HepG2 (cell line): ENCODE data around the gene SLC25A18. TPM values are rescaled to one million over a fixed set of nuclear protein-coding genes. Genes with fewer than 3 reads are reported as not detected.

Experiments used
- CENPX ChIP-seq: sonication (generic); formaldehyde crosslinking; IDR thresholded peaks from 2 replicates; pipeline ENCODE4 v1.9.0; 2021; ENCODE audit warnings: mild to moderate bottlenecking, missing genetic modification reagents, moderate library complexity
- FUBP1 ChIP-seq: sonication (generic); formaldehyde crosslinking; IDR thresholded peaks from 2 replicates; pipeline ENCODE4 v1.5.1; 2020; ENCODE audit warnings: missing genetic modification reagents, mild to moderate bottlenecking, borderline replicate concordance
- HIC2 ChIP-seq: sonication (generic); formaldehyde crosslinking; IDR thresholded peaks from 2 replicates; pipeline ENCODE4 v1.9.0; 2022; ENCODE audit warnings: low read depth, missing genetic modification reagents
- MLLT10 ChIP-seq: sonication (generic); formaldehyde crosslinking; IDR thresholded peaks from 2 replicates; pipeline ENCODE4 v1.4.0; 2020; ENCODE audit warnings: missing genetic modification reagents
- NFYC ChIP-seq: IDR thresholded peaks from 2 replicates; pipeline ENCODE4 v1.6.1; 2016; ENCODE audit warnings: missing genetic modification reagents, missing compliant biosample characterization
- PLRG1 ChIP-seq: fragments of 450-650 bp; conservative IDR thresholded peaks from 2 replicates; pipeline ENCODE4 v1.6.1; 2016
- POLR2AphosphoS5 ChIP-seq: IDR thresholded peaks from 2 replicates; pipeline ENCODE4 v1.6.1; 2012; ENCODE audit warnings: low read depth, low read length
- SKI ChIP-seq: fragments of 450-650 bp; IDR thresholded peaks from one replicate; pipeline ENCODE4 v1.6.1; 2018; ENCODE audit warnings: mild to moderate bottlenecking; ENCODE audit not compliant: partially characterized antibody
- SP1 ChIP-seq, 2 experiments: fragments of 450-650 bp in 1 of 2; sonication (generic) in 1 of 2; formaldehyde crosslinking in 1 of 2; IDR thresholded peaks; 2 replicates each; pipeline versions ENCODE4 v1.4.0 to v1.6.1; 2016 to 2020; ENCODE audit warnings: missing genetic modification reagents in 1 of 2
- TAF15 ChIP-seq: fragments of 200-400 bp; formaldehyde crosslinking; IDR thresholded peaks from one replicate; pipeline ENCODE4 v1.6.1; 2018; ENCODE audit warnings: mild to moderate bottlenecking, low read depth, low read length; ENCODE audit not compliant: poor library complexity, severe bottlenecking
- YY1 ChIP-seq: IDR thresholded peaks from 2 replicates; pipeline ENCODE4 v1.6.1; 2011; ENCODE audit warnings: low read length, low read depth, moderate library complexity, mild to moderate bottlenecking; ENCODE audit not compliant: insufficient read depth, insufficient replicate concordance
- ZBTB4 ChIP-seq: sonication (generic); formaldehyde crosslinking; IDR thresholded peaks from 2 replicates; pipeline ENCODE4 v1.4.0; 2020; ENCODE audit warnings: missing genetic modification reagents, mild to moderate bottlenecking, borderline replicate concordance
- ZFP1 ChIP-seq: IDR thresholded peaks from 2 replicates; pipeline ENCODE4 v1.6.1; 2016
- ZNF326 ChIP-seq: sonication (generic); formaldehyde crosslinking; IDR thresholded peaks from 2 replicates; pipeline ENCODE4 v1.4.0; 2020; ENCODE audit warnings: missing genetic modification reagents, borderline replicate concordance
- ZNF343 ChIP-seq: sonication (generic); formaldehyde crosslinking; IDR thresholded peaks from 2 replicates; pipeline ENCODE4 v1.4.0; 2020; ENCODE audit warnings: mild to moderate bottlenecking, missing genetic modification reagents
- ZNF354B ChIP-seq: sonication (generic); formaldehyde crosslinking; IDR thresholded peaks from 2 replicates; pipeline ENCODE4 v1.8.0; 2022; ENCODE audit warnings: mild to moderate bottlenecking, missing genetic modification reagents
- ZNF44 ChIP-seq: sonication (generic); formaldehyde crosslinking; IDR thresholded peaks from 2 replicates; pipeline ENCODE4 v1.5.1; 2020; ENCODE audit warnings: mild to moderate bottlenecking, missing genetic modification reagents
- ZNF503 ChIP-seq: sonication (generic); formaldehyde crosslinking; IDR thresholded peaks from 2 replicates; pipeline ENCODE4 v1.4.0; 2020; ENCODE audit warnings: missing genetic modification reagents
- ZNF616 ChIP-seq: sonication (generic); formaldehyde crosslinking; IDR thresholded peaks from 2 replicates; pipeline ENCODE4 v1.5.0; 2020; ENCODE audit warnings: low read depth, mild to moderate bottlenecking, missing genetic modification reagents
- ZNF75D ChIP-seq: sonication (generic); formaldehyde crosslinking; IDR thresholded peaks from 2 replicates; pipeline ENCODE4 v1.8.1; 2023; ENCODE audit warnings: missing genetic modification reagents, mild to moderate bottlenecking, borderline replicate concordance
- polyA plus RNA-seq, 8 experiments: library from polyadenylated mRNA; depleted of rRNA in 3 of 8; stranded (reverse) in 7 of 8; unstranded in 1 of 8; fragments of >200 nt; fragmentation: Illumina TruSeq in 4 of 8; extraction: Trizol in 4 of 8; gene quantifications; 2 replicates each; pipeline versions ENCODE4 v1.2.1 to v1.2.3, GENCODE V29; 2011 to 2016; ENCODE audit warnings: low read depth in 4 of 8, missing spikeins in 1 of 8, mixed read lengths in 1 of 8; ENCODE audit not compliant: insufficient read depth in 1 of 8
- total RNA-seq, 5 experiments: library from RNA; depleted of rRNA; stranded (reverse); fragments of >200 nt; fragmentation: Illumina TruSeq; extraction: Trizol; gene quantifications; 2 replicates each; pipeline ENCODE4 v1.2.3, GENCODE V29; 2016; ENCODE audit warnings: low read depth in 1 of 5

The SLC25A18 gene
- total and polyA plus RNA-seq, 2 of the 13 experiments (the other 11 are each of a cell fraction or from before 2014, with no cell fraction given): 0.28 to 0.75 TPM

GRCh38 chr22:17628406-17629172, 65.3 kb downstream of the SLC25A18 start, which contains the start of gene ATP6V1E1 (continued):
- TF ChIP-seq ZNF503 (CRISPR knock-in tag) (0 out of 2 replicates have a peak, but pooled peaks have one; percentile 18), YY1 (no peak), CENPX (no peak), ZBTB4 (CRISPR knock-in tag) (0 out of 2 replicates have a peak, but pooled peaks have one; percentile 53), ZNF354B (CRISPR knock-in tag) (no peak), ZNF75D (CRISPR knock-in tag) (no peak), FUBP1 (CRISPR knock-in tag) (no peak), ZNF326 (CRISPR knock-in tag) (no peak), TAF15 (no peak), POLR2AphosphoS5 (peak; percentile 73), ZFP1 (CRISPR knock-in tag) (no peak), NFYC (CRISPR knock-in tag) (peak; percentile 91), ZNF616 (CRISPR knock-in tag) (no peak), SP1 (IDR thresholded peaks at IDR 0.05) (no peak), SP1 (CRISPR knock-in tag; IDR thresholded peaks at IDR 0.05) (no peak; the same call in 1 of the 2 replicates), ZNF44 (CRISPR knock-in tag) (no peak), ZNF343 (no peak), PLRG1 (no peak), MLLT10 (CRISPR knock-in tag) (no peak), SKI (no peak), HIC2 (CRISPR knock-in tag) (no peak)
